Sigmoid colon (tissue), 4 donors: Measurements from ENCODE around the gene ZNF839.

Experiments
- CTCF ChIP-seq, 4 experiments: fragments of 450-650 bp in 3 of 4; fragments of 200-600 bp in 1 of 4; IDR thresholded peaks; one replicate each; pipeline ENCODE4 v1.5.1; 2016 to 2019; ENCODE audit warnings: antibody characterized with exemption in 4 of 4, mild to moderate bottlenecking in 3 of 4, moderate library complexity in 2 of 4
- EP300 ChIP-seq, 4 donors: sonication (generic); formaldehyde crosslinking; IDR thresholded peaks; one replicate each; pipeline ENCODE4 v1.6.1; 2017; ENCODE audit warnings: antibody characterized with exemption in 4 of 4
- POLR2A ChIP-seq, 2 donors: fragments of 450-650 bp; IDR thresholded peaks; one replicate each; pipeline ENCODE4 v1.6.1; 2016; ENCODE audit warnings: antibody characterized with exemption in 2 of 2, mild to moderate bottlenecking in 2 of 2, moderate library complexity in 2 of 2

- no peak for TF ChIP-seq CTCF (IDR thresholded peaks at IDR 0.05)
- TF ChIP-seq POLR2A (IDR thresholded peaks at IDR 0.05) = no peak
- no peak for TF ChIP-seq EP300 (IDR thresholded peaks at IDR 0.05)
These were observed 25.8 kb upstream of the ZNF839 start for GRCh38 chr14:102293781-102294180.
